Mucosa of descending colon (tissue), 3 donors: ENCODE data around the gene RIC8B. TPM values are rescaled to one million over a fixed set of nuclear protein-coding genes. Genes with fewer than 3 reads are reported as not detected.

Experiments used
- ATAC-seq: fragments of 200-7000 bp; cut with Tn5 transposase; one replicate; pipeline ENCODE4 v1.9.1; 2020; ENCODE audit warnings: mild to moderate bottlenecking, moderate library complexity
- DNase-seq, 3 donors: peaks; one replicate each; pipeline ENCODE4 v3.0.0-alpha.2; 2020
- H3K36me3 ChIP-seq: fragments of 200-600 bp; one replicate; pipeline ENCODE4 v1.8.0; 2021; ENCODE audit warnings: low read depth, mild to moderate bottlenecking
- H3K4me1 ChIP-seq: fragments of 200-600 bp; one replicate; pipeline ENCODE4 v1.8.0; 2021; ENCODE audit warnings: low read depth, mild to moderate bottlenecking
- H3K4me3 ChIP-seq: fragments of 200-600 bp; one replicate; pipeline ENCODE4 v1.8.0; 2021; ENCODE audit warnings: mild to moderate bottlenecking
- H3K9me3 ChIP-seq: fragments of 200-600 bp; one replicate; pipeline ENCODE4 v1.8.0; 2021; ENCODE audit warnings: mild to moderate bottlenecking
- intact Hi-C, 2 donors: fragments of 100-400 bp; cut with DNase I in 1 of 2; cut with micrococcal nuclease in 1 of 2; formaldehyde crosslinking; loops; one replicate each; pipeline versions ENCODE4 v1.11.0 to v1.11.1; 2022; cut with DNase I, micrococcal nuclease
- total RNA-seq, 3 donors: library from RNA; stranded (reverse); fragmentation: NEBNext Ultra II Directional in 2 of 3; extraction: Animal tissue kit (Norgen Biotek cat#: 25700) in 2 of 3; gene quantifications; one replicate each; pipeline versions ENCODE4 v1.2.1 to v1.2.4, GENCODE V29; 2021 to 2023
- TF ChIP-seq, protein P1 (sequence below): fragments of 200-600 bp; IDR thresholded peaks from one replicate; pipeline ENCODE4 v1.8.0; 2022; ENCODE audit warnings: antibody characterized with exemption, mild to moderate bottlenecking
- donor health status: DM: no; HTN: no; CAD: no; lungs with moderate emphysema.
- donor health status: DM: no; HTN: no; CAD: no.
- donor health status: DM: no; HTN: yes; CAD: no.

RIC8B gene
- total RNA-seq, 3 donors from 2014 or later: 13.3 to 25.3 (median 15.2) TPM

DNA sequence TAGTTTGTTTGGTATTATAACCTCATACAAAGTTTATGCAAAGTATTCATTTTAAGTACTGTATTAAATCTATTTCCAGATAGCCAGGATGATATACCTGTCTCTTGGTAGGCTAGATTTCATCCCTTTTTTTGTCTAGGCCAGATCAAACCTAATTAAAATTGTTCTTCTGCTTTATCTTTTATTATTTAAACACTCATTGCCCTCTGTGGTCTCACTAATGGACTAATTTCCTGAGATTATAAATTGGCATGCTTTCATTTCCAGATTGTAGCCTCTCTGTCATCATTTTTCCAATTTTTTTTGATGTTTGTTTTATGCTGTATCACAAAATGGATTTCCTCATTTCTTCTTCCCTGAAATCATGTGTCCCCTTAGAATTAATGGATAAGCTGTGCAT, 95.6 kb downstream of the RIC8B start:
- DNase-seq (no peak), ATAC-seq (no peak)
- Histone ChIP-seq H3K36me3 (no peaks in the 10 kb centered on the region), H3K4me3 (no peak overlapping the region), H3K4me1 (no peaks in the 10 kb centered on the region), H3K9me3 (no peaks in the 10 kb centered on the region)
- TF ChIP-seq, protein P1, sequence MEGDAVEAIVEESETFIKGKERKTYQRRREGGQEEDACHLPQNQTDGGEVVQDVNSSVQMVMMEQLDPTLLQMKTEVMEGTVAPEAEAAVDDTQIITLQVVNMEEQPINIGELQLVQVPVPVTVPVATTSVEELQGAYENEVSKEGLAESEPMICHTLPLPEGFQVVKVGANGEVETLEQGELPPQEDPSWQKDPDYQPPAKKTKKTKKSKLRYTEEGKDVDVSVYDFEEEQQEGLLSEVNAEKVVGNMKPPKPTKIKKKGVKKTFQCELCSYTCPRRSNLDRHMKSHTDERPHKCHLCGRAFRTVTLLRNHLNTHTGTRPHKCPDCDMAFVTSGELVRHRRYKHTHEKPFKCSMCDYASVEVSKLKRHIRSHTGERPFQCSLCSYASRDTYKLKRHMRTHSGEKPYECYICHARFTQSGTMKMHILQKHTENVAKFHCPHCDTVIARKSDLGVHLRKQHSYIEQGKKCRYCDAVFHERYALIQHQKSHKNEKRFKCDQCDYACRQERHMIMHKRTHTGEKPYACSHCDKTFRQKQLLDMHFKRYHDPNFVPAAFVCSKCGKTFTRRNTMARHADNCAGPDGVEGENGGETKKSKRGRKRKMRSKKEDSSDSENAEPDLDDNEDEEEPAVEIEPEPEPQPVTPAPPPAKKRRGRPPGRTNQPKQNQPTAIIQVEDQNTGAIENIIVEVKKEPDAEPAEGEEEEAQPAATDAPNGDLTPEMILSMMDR: no peak
- intact Hi-C loops: no loop called here

DNA sequence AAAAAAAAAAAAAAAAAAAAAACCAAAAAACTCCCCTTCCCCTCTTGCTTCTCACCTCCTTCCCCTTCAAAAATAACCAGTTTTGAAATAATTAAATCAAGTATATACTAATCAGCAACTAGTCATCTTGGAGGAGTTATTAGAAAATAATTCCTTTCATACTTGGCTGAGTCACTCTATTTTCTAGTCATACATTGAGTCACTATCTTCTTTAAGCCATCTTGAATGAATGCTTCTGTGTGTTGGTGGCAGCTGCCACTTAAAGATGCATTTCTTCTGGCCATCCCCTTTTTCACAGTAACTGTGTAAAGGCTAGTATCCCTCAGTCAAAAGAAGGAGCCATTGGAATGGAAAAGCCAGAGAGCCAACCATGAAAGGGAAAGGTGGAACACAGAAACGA, 97.0 kb downstream of the RIC8B start:
- TF ChIP-seq, protein P1: no peak
- no peak for ATAC-seq
- H3K36me3 ChIP-seq: no peaks in the 10 kb centered on the region
- no peak overlapping the region for H3K4me3 ChIP-seq
- H3K4me1 ChIP-seq: no peaks in the 10 kb centered on the region
- no peaks in the 10 kb centered on the region for H3K9me3 ChIP-seq
- DNase-seq: no peak
- intact Hi-C loops: no loop called here

DNA sequence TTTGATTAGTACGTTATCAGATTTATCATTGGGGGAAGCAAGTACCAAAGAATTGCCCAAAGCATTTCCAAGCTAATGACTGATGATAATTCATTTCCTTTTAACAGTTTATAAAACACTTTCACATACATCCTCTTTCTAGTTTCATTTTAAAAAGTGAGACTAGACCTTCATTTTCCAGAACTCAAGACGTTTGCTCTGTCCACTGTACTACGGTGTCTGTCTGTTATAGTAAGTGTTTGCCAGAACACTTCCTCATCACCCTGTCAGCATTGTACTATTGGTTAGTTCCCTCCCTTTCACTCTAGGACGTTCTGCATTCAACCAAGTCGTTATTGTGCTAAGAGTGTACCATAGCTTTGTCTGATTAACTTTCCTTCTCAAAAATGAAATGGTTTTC, 99.5 kb downstream of the RIC8B start:
- intact Hi-C loops: no loop called here

DNA sequence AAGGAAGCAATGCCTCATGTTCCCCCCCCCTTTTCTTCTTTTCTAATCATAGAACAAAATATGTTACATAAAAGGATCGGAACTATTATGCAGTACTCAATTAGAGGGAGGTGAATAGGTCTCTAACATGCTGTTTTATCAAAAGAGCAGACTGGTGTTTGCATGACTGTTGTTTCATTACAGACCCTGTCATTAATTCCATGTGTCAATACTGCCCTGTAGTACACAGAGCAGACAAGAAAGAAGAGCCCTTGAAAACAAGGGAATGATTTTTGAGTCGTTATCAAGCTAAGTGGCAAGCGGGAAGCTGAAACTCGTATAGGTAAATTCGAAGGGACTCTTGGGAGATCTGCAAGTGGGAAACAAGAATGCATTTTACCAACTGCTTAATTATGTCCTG, 104.3 kb downstream of the RIC8B start:
- no peak for DNase-seq
- H3K4me1 ChIP-seq: no peaks in the 10 kb centered on the region
- ATAC-seq: no peak
- intact Hi-C loops: no loop called here
- H3K36me3 ChIP-seq: no peaks in the 10 kb centered on the region
- no peak overlapping the region for H3K4me3 ChIP-seq
- TF ChIP-seq, protein P1: no peak
- no peaks in the 10 kb centered on the region for H3K9me3 ChIP-seq

More for the DNA sequence above, 99.5 kb downstream of the RIC8B start:
- H3K4me1 ChIP-seq: no peaks in the 10 kb centered on the region
- no peaks in the 10 kb centered on the region for H3K9me3 ChIP-seq
- H3K36me3 ChIP-seq: no peaks in the 10 kb centered on the region
- H3K4me3 ChIP-seq: no peak overlapping the region
- ATAC-seq (no peak), DNase-seq (no peak)
- TF ChIP-seq, protein P1: no peak

DNA sequence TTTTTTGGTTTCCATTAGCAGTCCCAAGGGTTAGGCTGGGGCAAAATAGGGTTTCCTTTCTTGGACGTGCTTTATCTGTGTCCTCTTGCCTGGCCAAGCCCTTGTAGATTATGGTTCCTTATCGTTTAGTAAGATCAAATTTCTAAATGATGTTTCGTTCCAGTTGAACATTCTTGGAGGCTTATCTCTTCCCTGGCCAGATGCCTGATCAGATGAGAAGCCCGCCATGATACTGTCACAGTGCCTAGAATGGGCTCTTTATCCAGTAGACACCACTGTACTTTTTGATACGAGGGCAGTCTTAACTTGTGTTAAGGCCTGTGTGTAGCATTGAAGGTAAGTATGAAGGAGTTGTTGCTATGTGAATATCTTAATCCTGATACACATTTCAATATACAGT, 105.1 kb downstream of the RIC8B start:
- intact Hi-C loops: no loop called here
- no peak overlapping the region for H3K4me3 ChIP-seq
- no peaks in the 10 kb centered on the region for H3K9me3 ChIP-seq
- TF ChIP-seq, protein P1: no peak
- ATAC-seq (no peak), DNase-seq (no peak)
- no peaks in the 10 kb centered on the region for H3K4me1 ChIP-seq
- no peaks in the 10 kb centered on the region for H3K36me3 ChIP-seq

DNA sequence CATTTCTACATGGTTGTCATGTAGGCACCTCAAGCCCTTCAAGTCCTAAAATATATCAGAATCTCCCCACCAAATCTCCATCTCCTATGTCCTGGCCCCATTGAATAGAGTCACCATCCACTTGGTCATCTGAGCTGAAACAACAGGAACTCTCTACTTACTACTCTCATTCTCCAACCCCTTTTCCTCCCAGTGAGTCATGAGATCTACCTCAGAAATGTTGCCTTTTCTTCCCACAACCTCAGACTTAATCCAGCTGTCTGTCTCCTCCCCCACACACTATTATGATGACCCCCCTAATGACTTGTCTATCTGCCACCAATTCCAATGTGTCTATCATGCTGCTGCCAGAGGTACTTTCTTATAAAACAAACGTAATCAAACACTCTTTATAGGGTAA, 108.9 kb downstream of the RIC8B start:
- Histone ChIP-seq H3K4me3 (no peak overlapping the region), H3K36me3 (no peaks in the 10 kb centered on the region), H3K9me3 (no peaks in the 10 kb centered on the region), H3K4me1 (no peaks in the 10 kb centered on the region)
- ATAC-seq (no peak), DNase-seq (no peak)
- TF ChIP-seq, protein P1: no peak
- intact Hi-C loops: no loop called here
